NOMO-1 treated with dmso at 0.1 percent for 144 hours (cell line): ENCODE data around the gene MYRF.

Experiments used
- DNase-seq: peaks from one replicate; lab custom pipeline; 2025; ENCODE audit not compliant: unreplicated experiment; lab: John Stamatoyannopoulos, UW

Gene MYRF

DNA sequence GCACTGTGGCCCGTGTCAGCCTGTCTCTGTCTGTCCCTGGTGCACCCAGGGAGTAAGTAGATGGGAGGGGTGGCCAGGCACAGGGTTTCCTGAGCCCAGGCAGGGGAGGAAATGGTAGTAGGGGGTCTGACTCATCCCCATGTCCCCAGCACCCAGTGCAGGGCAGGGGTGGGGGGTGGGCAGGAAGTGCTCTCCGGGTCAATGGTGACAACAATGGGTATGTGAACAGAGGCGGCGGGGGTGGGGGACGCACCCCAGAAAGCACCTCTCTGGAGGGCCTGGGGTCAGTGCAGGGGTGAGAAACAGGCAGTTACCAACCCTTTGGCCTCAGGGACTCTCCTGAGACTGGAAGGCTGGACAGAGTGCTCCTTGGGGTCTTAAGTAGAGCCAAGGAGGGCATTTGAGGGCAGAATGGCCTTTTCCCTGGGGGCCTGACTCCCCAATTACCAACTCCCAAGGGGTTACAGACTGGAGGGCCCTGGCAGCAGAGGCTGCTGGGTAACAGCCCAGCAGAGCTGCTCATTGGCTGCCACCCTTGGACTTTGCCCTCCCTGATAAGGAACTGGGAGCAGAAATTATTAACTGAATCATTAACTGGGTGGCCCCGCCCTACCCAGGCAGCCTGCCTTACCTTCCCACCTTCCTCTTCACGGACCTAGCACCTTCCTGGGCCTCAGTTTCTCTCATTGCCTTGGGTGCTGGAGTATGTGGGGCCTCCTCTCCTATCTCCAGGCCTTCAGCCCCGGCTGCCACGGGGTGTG is 4.2 kb downstream of the MYRF start:
- DNase-seq, result peak; percentile 34

- DNase-seq, result no peak
Measured at GRCh38 chr11:61757213-61757862, 4.9 kb downstream of the MYRF start.

GRCh38 chr11:61760946-61761345 is 8.5 kb downstream of the MYRF start:
- no peak for DNase-seq

GRCh38 chr11:61761440-61762222 is 9.2 kb downstream of the MYRF start:
- no peak for DNase-seq

DNA sequence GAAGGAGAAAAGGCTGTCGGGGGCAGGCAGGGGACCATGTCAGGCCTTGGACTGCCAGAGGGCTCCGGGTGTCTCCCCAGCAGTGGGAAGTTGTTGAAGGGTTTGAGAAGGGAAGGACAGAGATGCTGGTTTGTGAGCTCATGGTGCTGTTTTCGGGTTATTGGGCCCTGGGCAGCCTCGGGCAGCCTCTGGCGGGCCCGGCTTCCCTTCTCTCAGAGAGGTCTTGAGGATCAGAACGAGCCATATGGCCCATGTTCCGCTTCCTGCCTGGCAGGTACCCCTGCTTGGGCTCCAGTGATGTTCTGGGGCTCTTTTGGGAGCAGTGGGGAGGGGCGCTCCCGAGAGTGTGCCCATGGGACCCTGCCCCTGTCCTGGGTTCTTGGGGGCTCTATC is 9.8 kb downstream of the MYRF start:
- DNase-seq, result no peak

DNA sequence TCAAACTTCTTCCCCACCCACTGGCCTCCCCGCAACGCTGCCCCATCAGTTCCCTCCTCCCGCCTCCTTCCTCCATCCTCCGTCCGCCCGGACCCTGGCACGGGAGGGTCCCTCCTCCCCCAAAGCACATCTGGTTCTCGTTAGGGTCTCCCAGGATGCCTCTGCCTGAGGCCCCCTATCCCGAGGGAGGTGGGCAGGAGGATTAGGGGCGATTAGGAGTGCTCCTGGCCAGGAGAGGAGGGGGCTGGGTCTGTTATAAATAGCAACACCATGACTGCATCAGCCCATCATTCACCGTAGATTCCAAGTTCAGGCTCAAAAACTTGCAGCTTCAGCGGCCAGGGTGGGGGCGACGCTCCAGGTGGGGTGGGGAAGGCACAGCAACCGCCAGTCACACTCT is 10.4 kb downstream of the MYRF start:
- DNase-seq, result no peak

- no peak for DNase-seq
Measured at GRCh38 chr11:61763930-61764605, 11.6 kb downstream of the MYRF start.

- no peak for DNase-seq
Measured at GRCh38 chr11:61764606-61765260, 12.3 kb downstream of the MYRF start.

- no peak for DNase-seq
Measured at GRCh38 chr11:61765550-61766253, 13.3 kb downstream of the MYRF start.

GRCh38 chr11:61766353-61766841 is 14.0 kb downstream of the MYRF start:
- DNase-seq, result no peak

DNA sequence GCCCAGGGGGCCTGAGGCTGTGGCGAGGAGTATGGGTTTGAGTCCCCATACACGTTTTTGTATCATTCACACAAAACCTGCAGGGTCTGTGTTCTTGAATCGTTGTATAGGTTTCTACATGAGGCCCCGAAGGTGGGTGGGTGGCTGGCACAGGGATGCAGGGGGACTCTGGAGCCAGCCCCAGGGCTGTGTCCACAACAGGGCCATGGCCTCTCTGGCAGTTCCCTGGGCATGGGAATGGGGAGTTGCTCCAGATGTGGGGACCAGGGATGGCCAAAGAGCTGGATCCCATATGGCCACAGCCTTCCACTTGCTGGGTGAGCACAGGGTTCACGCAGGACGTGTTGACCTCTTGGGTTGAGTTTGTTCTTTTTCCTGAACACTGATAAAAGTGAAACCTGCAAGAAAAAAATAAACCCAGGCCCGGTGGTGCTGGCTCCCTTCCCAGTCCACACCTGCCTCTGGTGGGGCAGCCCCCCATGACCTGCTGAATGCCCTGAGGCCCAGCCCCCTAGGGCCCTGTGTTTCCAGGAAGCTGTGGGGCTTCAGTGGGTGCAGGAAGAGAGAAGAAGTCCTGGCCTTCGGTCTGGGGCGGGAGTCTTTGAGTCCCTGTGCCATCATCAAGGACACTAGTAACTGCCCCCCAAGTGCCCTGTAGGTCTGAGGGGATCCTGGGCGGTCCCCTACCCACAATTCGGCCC is 16.1 kb downstream of the MYRF start:
- DNase-seq, result no peak

DNA sequence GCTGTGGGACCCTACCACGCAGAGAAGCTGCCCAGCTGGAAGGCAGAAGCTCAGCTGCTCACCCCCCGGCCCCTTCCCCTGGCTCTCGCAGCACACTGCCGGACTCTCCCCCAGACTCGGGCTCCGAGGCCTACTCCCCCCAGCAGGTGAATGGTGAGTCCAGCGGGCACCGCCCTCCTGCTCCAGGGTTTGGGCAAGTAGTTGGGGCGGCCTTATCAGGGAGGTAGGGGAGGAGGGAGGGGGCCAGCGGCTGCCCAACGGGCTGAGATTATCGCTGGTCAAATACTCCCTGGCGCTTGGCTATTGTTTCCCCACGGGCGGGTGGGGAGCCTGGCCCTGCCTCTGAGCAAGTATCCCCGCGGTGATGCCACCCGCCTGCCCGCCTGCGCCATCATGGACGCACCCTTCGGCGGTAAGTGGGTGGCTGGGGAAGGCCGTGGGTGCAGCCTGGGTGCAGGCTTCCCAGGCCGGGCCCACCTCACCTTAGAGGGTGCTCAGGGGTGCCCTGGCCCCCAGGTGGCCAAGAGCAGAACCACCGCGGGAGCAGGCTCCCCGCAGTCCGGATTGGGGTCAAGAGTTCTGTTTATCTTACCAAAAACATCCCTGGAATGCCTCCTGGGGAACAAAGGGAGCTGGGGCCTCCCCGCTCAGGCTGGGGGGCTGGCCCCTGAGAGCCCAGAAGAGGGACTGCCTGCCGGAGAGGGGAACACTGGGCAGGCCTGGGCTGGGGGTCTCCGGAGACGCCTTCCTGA is 16.9 kb downstream of the MYRF start:
- no peak for DNase-seq

GRCh38 chr11:61769946-61770683 is 17.7 kb downstream of the MYRF start:
- no peak for DNase-seq

DNA sequence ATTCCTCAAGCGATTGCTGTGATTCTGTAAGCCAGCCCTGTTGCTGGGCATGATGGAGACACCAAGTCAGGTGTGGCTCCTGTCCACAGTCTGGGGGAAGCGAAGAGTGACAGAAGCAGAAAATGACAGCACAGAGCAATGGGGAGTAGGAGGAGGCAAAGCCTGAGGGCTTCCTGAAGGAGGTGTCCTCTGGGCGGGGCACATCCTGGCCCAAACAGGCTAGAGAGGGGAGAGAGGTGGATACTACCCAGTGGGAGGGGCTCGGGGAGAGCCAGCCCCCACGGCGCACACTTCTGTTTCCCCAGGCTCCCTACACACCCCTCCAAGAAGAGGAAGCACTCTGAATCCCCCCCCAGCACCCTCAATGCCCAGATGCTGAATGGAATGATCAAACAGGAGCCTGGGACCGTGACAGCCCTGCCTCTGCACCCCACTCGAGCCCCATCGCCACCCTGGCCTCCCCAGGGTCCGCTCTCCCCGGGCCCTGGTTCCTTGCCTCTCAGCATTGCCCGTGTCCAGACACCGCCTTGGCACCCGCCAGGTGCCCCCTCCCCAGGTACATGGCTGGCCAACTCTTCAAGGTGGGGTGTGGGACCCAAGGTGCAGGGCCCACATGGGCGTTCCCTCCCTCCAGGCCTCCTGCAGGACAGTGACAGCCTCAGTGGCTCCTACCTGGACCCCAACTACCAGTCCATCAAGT is 18.9 kb downstream of the MYRF start:
- no peak for DNase-seq

GRCh38 chr11:61771985-61772455 is 19.6 kb downstream of the MYRF start:
- no peak for DNase-seq

GRCh38 chr11:61773356-61773755 is 20.9 kb downstream of the MYRF start:
- DNase-seq, result no peak

- DNase-seq, result no peak
Measured at GRCh38 chr11:61773809-61774208, 21.4 kb downstream of the MYRF start.
